Measurements from ENCODE around the gene HERC3.

DNA sequence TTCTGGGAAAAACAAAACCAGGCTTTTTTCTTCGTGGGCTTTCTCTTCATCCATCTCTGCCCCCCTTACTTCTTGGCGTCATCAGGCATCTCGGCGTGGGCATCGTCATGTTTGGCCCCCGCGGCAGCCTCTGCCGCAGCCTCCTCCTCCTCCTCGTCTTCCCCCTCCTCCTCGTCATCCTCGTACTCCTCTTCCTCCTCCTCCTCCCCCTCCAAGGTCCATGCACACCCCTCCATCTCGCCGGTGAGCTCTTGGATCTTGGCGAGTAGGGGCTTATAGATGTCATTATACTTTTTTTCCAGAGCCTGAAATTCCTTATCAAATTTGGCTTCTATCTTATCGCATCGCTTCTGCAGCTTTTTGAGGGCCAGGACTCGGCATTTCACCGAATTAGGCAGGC is 104.9 kb downstream of the HERC3 start:
- no peak for TF ChIP-seq POLR2AphosphoS2 (IDR thresholded peaks at IDR 0.05; ENCODE audit: low read depth, low read length)
- TF ChIP-seq BHLHE40 (IDR thresholded peaks at IDR 0.05; ENCODE audit: low read length) = no peak
